Naive thymus-derived CD4-positive, alpha-beta T cell (primary cell): ENCODE data around the gene KLHL36. TPM values are rescaled to one million over a fixed set of nuclear protein-coding genes. Genes with fewer than 3 reads are reported as not detected.
"Not testable (repeated sequence)": the region's sequence is repeated elsewhere in the genome, so short reads cannot be mapped to it uniquely, and the experiment has no call there.

ENCODE experiments used
- ATAC-seq: fragments of 150-1000 bp; cut with Tn5 transposase; 2 replicates; pipeline ENCODE4 v1.10.0; 2021; ENCODE audit warnings: mild to moderate bottlenecking, moderate library complexity
- CTCF ChIA-PET: fragments of 350-600 bp; sonication (Branson Sonifier 250); formaldehyde crosslinking; loops from one replicate; lab custom pipeline; 2021; ENCODE audit warnings: antibody characterized with exemption; lab: Charles Lee
- POLR2A ChIA-PET: fragments of 350-600 bp; sonication (Branson Sonifier 250); formaldehyde crosslinking; loops from one replicate; lab custom pipeline; 2021; ENCODE audit warnings: antibody characterized with exemption, inconsistent platforms; lab: Charles Lee
- DNase-seq, 9 donors: peaks; one replicate each; pipeline versions ENCODE4 v3.0.0 to v3.0.0-alpha.2; 2020 to 2022; ENCODE audit warnings: mixed read lengths in 1 of 9
- H3K27ac ChIP-seq: one replicate; pipeline ENCODE4 v1.7.0; 2013; ENCODE audit warnings: mild to moderate bottlenecking, low read depth, low read length, moderate library complexity
- H3K27me3 ChIP-seq, 2 donors: one replicate each; pipeline ENCODE4 v1.7.0; 2013; ENCODE audit warnings: low read length in 2 of 2, mild to moderate bottlenecking in 2 of 2, moderate library complexity in 2 of 2; ENCODE audit not compliant: control insufficient read depth in 2 of 2, insufficient read depth in 2 of 2
- H3K36me3 ChIP-seq, 3 experiments: 1 replicate in 2 of 3; 2 replicates in 1 of 3; pipeline ENCODE4 v1.7.0; 2013; ENCODE audit warnings: low read length in 3 of 3, mild to moderate bottlenecking in 3 of 3, moderate library complexity in 1 of 3; ENCODE audit not compliant: insufficient read depth in 3 of 3, control insufficient read depth in 2 of 3
- H3K4me1 ChIP-seq, 2 donors: one replicate each; pipeline ENCODE4 v1.7.0; 2013; ENCODE audit warnings: low read length in 2 of 2, mild to moderate bottlenecking in 2 of 2, moderate library complexity in 1 of 2; ENCODE audit not compliant: control insufficient read depth in 2 of 2, insufficient read depth in 2 of 2
- H3K4me3 ChIP-seq: 2 replicates; pipeline ENCODE4 v1.7.0; 2013; ENCODE audit warnings: mild to moderate bottlenecking, low read length
- H3K9me3 ChIP-seq, 3 experiments: 1 replicate in 2 of 3; 2 replicates in 1 of 3; pipeline ENCODE4 v1.7.0; 2013; ENCODE audit warnings: low read length in 3 of 3; ENCODE audit not compliant: control insufficient read depth in 2 of 3
- H3K27ac Mint-ChIP-seq, 9 donors: one replicate each; pipeline ENCODE4 v1.8.0; 2020 to 2022; ENCODE audit warnings: mixed read lengths in 9 of 9, mild to moderate bottlenecking in 8 of 9, moderate library complexity in 5 of 9, inconsistent platforms in 2 of 9
- H3K27me3 Mint-ChIP-seq, 5 donors: one replicate each; pipeline ENCODE4 v1.8.0; 2021 to 2022; ENCODE audit warnings: mixed read lengths in 5 of 5, mild to moderate bottlenecking in 1 of 5
- H3K36me3 Mint-ChIP-seq, 5 donors: one replicate each; pipeline ENCODE4 v1.8.0; 2020 to 2022; ENCODE audit warnings: mixed read lengths in 5 of 5, mild to moderate bottlenecking in 3 of 5, inconsistent platforms in 1 of 5
- H3K4me1 Mint-ChIP-seq, 7 donors: one replicate each; pipeline ENCODE4 v1.8.0; 2020 to 2022; ENCODE audit warnings: mixed read lengths in 7 of 7, mild to moderate bottlenecking in 3 of 7, inconsistent platforms in 1 of 7
- H3K4me3 Mint-ChIP-seq, 10 donors: one replicate each; pipeline ENCODE4 v1.8.0; 2020 to 2022; ENCODE audit warnings: mild to moderate bottlenecking in 10 of 10, mixed read lengths in 10 of 10, moderate library complexity in 6 of 10, inconsistent platforms in 2 of 10
- H3K9me3 Mint-ChIP-seq, 11 donors: one replicate each; pipeline ENCODE4 v1.8.0; 2020 to 2022; ENCODE audit warnings: mixed read lengths in 11 of 11, mild to moderate bottlenecking in 4 of 11, inconsistent platforms in 1 of 11, moderate library complexity in 1 of 11
- intact Hi-C, 2 donors: fragments of 100-400 bp; cut with micrococcal nuclease; formaldehyde crosslinking; loops; one replicate each; pipeline ENCODE4 v1.15.1; 2023
- polyA plus RNA-seq, 2 donors: library from polyadenylated mRNA; unstranded; fragments of 300-500 nt; fragmentation: Illumina TruSeq; gene quantifications; one replicate each; pipeline ENCODE4 v1.2.3, GENCODE V29; 2021
- total RNA-seq, 6 experiments: library from RNA in 5 of 6; stranded (reverse) in 5 of 6; gene quantifications; 1 replicate in 5 of 6; 2 replicates in 1 of 6; pipeline ENCODE4 v1.2.3 and lab custom pipeline; 2021 to 2026

The KLHL36 gene
- total and polyA plus RNA-seq, 7 experiments from 2014 or later = 45.8 to 161 (median 80.0) TPM

GRCh38 chr16:84689111-84689510 is 40.8 kb downstream of the KLHL36 start:
- no peaks in the 10 kb centered on the region for H3K9me3 ChIP-seq
- POLR2A ChIA-PET = no interaction called here
- intact Hi-C loops = no loop called here
- Mint-ChIP-seq H3K36me3 (peaks cover 0 to 6% (median 0%) of the 10 kb centered on the region in 5 donors), H3K27me3 (peaks cover 4 to 19% (median 6%) of the 10 kb centered on the region in 5 donors), H3K4me3 (no peak overlapping the region), H3K27ac (no peak overlapping the region), H3K9me3 (peaks cover 0 to 4% (median 0%) of the 10 kb centered on the region in 11 donors), H3K4me1 (peaks cover 0 to 20% (median 0%) of the 10 kb centered on the region in 7 donors)
- no peaks in the 10 kb centered on the region for H3K27me3 ChIP-seq
- no peaks in the 10 kb centered on the region for H3K36me3 ChIP-seq
- no peak overlapping the region for H3K27ac ChIP-seq
- no peaks in the 10 kb centered on the region for H3K4me1 ChIP-seq
- CTCF ChIA-PET = interaction anchor here (0.6 kb wide), 2 partner anchors 20 to 166 kb away, joined by 3 to 5 read pairs; no protein-coding TSS in a partner anchor
- no peak overlapping the region for H3K4me3 ChIP-seq
- ATAC-seq (no peak), DNase-seq (no peak)

- H3K9me3 ChIP-seq = no peaks in the 10 kb centered on the region
- Mint-ChIP-seq H3K4me1 (peaks cover 0 to 20% (median 0%) of the 10 kb centered on the region in 7 donors), H3K4me3 (no peak overlapping the region), H3K27me3 (peaks cover 0 to 8% (median 0%) of the 10 kb centered on the region in 5 donors), H3K9me3 (peaks cover 0 to 4% (median 0%) of the 10 kb centered on the region in 11 donors), H3K27ac (no peak overlapping the region), H3K36me3 (peaks cover 0 to 6% (median 0%) of the 10 kb centered on the region in 5 donors)
- POLR2A ChIA-PET = interaction anchor here (0.5 kb wide), 1 partner anchor 172 kb away, joined by 3 read pairs; no protein-coding TSS in a partner anchor
- CTCF ChIA-PET = interaction anchor here (0.6 kb wide), 2 partner anchors 15 to 70 kb away, joined by 3 read pairs; no protein-coding TSS in a partner anchor
- H3K27me3 ChIP-seq = no peaks in the 10 kb centered on the region
- ATAC-seq (no peak), DNase-seq (no peak)
- H3K36me3 ChIP-seq = no peaks in the 10 kb centered on the region
- H3K4me1 ChIP-seq = no peaks in the 10 kb centered on the region
- no peak overlapping the region for H3K27ac ChIP-seq
- no peak overlapping the region for H3K4me3 ChIP-seq
- intact Hi-C loops = no loop called here
Observed at GRCh38 chr16:84690088-84690819, 41.9 kb downstream of the KLHL36 start.

GRCh38 chr16:84692451-84693214 is 44.3 kb downstream of the KLHL36 start:
- Mint-ChIP-seq H3K4me3 (no peak overlapping the region), H3K27me3 (peaks cover 0 to 9% (median 0%) of the 10 kb centered on the region in 5 donors), H3K9me3 (peaks cover 0 to 4% (median 0%) of the 10 kb centered on the region in 11 donors), H3K27ac (no peak overlapping the region), H3K4me1 (peaks cover 0 to 13% (median 0%) of the 10 kb centered on the region in 7 donors), H3K36me3 (peaks cover 0 to 6% (median 0%) of the 10 kb centered on the region in 5 donors)
- ChIA-PET CTCF (interaction anchor here (0.9 to 3.3 kb wide), 2 partner anchors 33 to 66 kb away, joined by 4 to 11 read pairs; no protein-coding TSS in a partner anchor), POLR2A (interaction anchor here (1.1 to 1.5 kb wide), 2 partner anchors 8 to 30 kb away, joined by 3 to 4 read pairs; no protein-coding TSS in a partner anchor)
- ATAC-seq (no peak), DNase-seq (no peak)
- Histone ChIP-seq H3K27ac (no peak overlapping the region), H3K36me3 (no peaks in the 10 kb centered on the region), H3K4me3 (no peak overlapping the region), H3K9me3 (no peaks in the 10 kb centered on the region), H3K27me3 (no peaks in the 10 kb centered on the region), H3K4me1 (no peaks in the 10 kb centered on the region)
- intact Hi-C loops = no loop called here

- H3K27me3 Mint-ChIP-seq, H3K27me3 ChIP-seq, H3K36me3 Mint-ChIP-seq, ATAC-seq, H3K36me3 ChIP-seq, H3K27ac Mint-ChIP-seq, DNase-seq, intact Hi-C loops, H3K9me3 Mint-ChIP-seq, H3K4me3 ChIP-seq, H3K27ac ChIP-seq, H3K9me3 ChIP-seq, H3K4me3 Mint-ChIP-seq, H3K4me1 ChIP-seq: not testable (repeated sequence)
- POLR2A ChIA-PET = interaction anchor here (0.6 kb wide), 1 partner anchor 19 kb away, joined by 3 read pairs; no protein-coding TSS in a partner anchor
- peaks cover 0 to 13% (median 1%) of the 10 kb centered on the region in 7 donors for H3K4me1 Mint-ChIP-seq
- CTCF ChIA-PET = interaction anchor here (3.3 kb wide), 1 partner anchor 32 kb away, joined by 11 read pairs; no protein-coding TSS in a partner anchor
Observed at GRCh38 chr16:84693869-84694268, 45.6 kb downstream of the KLHL36 start.

- ATAC-seq = no peak
- POLR2A ChIA-PET = no interaction called here
- no peaks in the 10 kb centered on the region for H3K36me3 ChIP-seq
- H3K4me3 ChIP-seq = no peak overlapping the region
- no peak for DNase-seq
- intact Hi-C loops = no loop called here
- no peaks in the 10 kb centered on the region for H3K27me3 ChIP-seq
- no peak overlapping the region for H3K27ac ChIP-seq
- no peaks in the 10 kb centered on the region for H3K9me3 ChIP-seq
- Mint-ChIP-seq H3K27me3 (peaks cover 0 to 5% (median 0%) of the 10 kb centered on the region in 5 donors), H3K36me3 (peaks cover 0 to 6% (median 0%) of the 10 kb centered on the region in 5 donors), H3K4me1 (peaks cover 0 to 13% (median 6%) of the 10 kb centered on the region in 7 donors), H3K4me3 (no peak overlapping the region), H3K9me3 (no peaks in the 10 kb centered on the region), H3K27ac (no peak overlapping the region)
- CTCF ChIA-PET = interaction anchor here (0.5 to 3.3 kb wide), 2 partner anchors 31 to 39 kb away, joined by 3 to 11 read pairs; no protein-coding TSS in a partner anchor
- peaks cover 3 to 5% of the 10 kb centered on the region in 2 donors for H3K4me1 ChIP-seq
Observed at GRCh38 chr16:84694980-84695379, 46.7 kb downstream of the KLHL36 start.

GRCh38 chr16:84699147-84699711 is 50.9 kb downstream of the KLHL36 start:
- Histone ChIP-seq H3K4me3 (peak overlapping the region; percentile 61), H3K27ac (peak overlapping the region; percentile 87), H3K9me3 (no peaks in the 10 kb centered on the region), H3K27me3 (no peaks in the 10 kb centered on the region), H3K36me3 (no peaks in the 10 kb centered on the region), H3K4me1 (peaks cover 11 to 20% of the 10 kb centered on the region in 2 donors)
- no peak for ATAC-seq
- H3K4me3 Mint-ChIP-seq = peak overlapping the region; percentile 83 to 99 (median 86)
- peaks cover 0 to 4% (median 0%) of the 10 kb centered on the region in 11 donors for H3K9me3 Mint-ChIP-seq
- H3K36me3 Mint-ChIP-seq = peaks cover 0 to 5% (median 0%) of the 10 kb centered on the region in 5 donors
- POLR2A ChIA-PET = no interaction called here
- H3K27ac Mint-ChIP-seq = peak overlapping the region in 8 of 9 donors; percentile 50 to 98 (median 82)
- peaks cover 0 to 4% (median 0%) of the 10 kb centered on the region in 5 donors for H3K27me3 Mint-ChIP-seq
- H3K4me1 Mint-ChIP-seq = peaks cover 17 to 40% (median 35%) of the 10 kb centered on the region in 7 donors
- CTCF ChIA-PET = no interaction called here
- DNase-seq = peak in 1 of 9 donors; percentile 2
- intact Hi-C loops = no loop called here
